ENCODE data around the gene KRTAP5-7. TPM values are rescaled to one million over a fixed set of nuclear protein-coding genes. Genes with fewer than 3 reads are reported as not detected.

The KRTAP5-7 gene
- total and polyA plus RNA-seq, 8 donors, result 0.14 to 0.24 (median 0.18) TPM; not detected in 5

DNA sequence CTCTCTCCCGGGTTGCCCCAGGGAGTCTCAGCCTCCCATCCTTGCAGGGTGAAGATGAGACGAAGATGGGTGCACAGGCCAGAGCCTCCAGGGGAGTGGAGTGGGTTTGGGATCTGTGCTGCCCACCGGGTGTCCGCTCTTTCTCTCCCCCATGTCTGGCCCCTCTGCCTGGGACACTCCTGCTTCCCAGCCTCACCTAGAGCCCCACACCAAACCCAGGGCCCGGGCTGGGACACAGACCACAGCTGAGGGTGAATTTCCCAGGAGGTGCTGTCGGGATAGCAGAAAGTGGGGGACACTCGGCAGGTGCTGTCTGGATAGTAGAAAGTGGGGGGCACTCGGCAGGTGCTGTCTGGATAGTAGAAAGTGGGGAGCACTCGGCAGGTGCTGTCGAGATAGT, 25.0 kb upstream of the KRTAP5-7 start:
- H3K4me1 ChIP-seq, result peaks cover 0 to 6% of the 10 kb centered on the region in 2 donors
- TF ChIP-seq, protein P1, sequence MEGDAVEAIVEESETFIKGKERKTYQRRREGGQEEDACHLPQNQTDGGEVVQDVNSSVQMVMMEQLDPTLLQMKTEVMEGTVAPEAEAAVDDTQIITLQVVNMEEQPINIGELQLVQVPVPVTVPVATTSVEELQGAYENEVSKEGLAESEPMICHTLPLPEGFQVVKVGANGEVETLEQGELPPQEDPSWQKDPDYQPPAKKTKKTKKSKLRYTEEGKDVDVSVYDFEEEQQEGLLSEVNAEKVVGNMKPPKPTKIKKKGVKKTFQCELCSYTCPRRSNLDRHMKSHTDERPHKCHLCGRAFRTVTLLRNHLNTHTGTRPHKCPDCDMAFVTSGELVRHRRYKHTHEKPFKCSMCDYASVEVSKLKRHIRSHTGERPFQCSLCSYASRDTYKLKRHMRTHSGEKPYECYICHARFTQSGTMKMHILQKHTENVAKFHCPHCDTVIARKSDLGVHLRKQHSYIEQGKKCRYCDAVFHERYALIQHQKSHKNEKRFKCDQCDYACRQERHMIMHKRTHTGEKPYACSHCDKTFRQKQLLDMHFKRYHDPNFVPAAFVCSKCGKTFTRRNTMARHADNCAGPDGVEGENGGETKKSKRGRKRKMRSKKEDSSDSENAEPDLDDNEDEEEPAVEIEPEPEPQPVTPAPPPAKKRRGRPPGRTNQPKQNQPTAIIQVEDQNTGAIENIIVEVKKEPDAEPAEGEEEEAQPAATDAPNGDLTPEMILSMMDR (IDR thresholded peaks at IDR 0.05), result no peak
- intact Hi-C loops (cut with DNase I), result no loop called here
- no peak overlapping the region for H3K27ac ChIP-seq
- no peak for DNase-seq
- H3K9me3 ChIP-seq, result peaks cover 0 to under 1% of the 10 kb centered on the region in 2 donors
- ATAC-seq, result no peak
- no peak overlapping the region for H3K4me3 ChIP-seq
- H3K36me3 ChIP-seq, result peaks cover 0 to 90% of the 10 kb centered on the region in 2 donors
- H3K27me3 ChIP-seq, result no peaks in the 10 kb centered on the region

DNA sequence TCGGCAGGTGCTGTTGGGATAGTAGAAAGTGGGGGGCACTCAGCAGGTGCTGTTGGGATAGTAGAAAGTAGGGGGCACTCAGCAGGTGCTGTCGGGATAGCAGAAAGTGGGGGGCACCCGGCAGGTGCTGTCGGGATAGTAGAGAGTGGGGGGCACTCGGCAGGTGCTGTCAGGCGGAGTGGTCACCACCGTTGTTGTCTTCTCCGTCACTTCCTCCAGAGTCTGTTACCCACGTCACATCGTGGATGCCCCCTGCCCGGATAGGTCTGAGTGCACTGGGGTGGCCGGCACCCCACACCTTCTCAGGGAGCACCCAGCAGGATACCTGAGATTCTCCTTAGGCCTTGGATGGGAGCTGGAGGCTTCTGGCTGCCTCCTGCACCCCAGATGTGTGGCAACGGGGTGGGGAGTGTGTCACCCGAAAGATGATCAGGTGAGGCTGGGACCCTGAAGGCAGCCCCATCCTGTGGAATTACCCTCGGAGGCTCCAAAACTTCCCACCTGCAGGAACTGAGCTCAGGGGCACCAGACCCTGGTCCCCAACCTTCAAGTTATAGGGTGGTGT, 24.1 kb upstream of the KRTAP5-7 start:
- Histone ChIP-seq H3K4me1 (peaks cover 0 to 6% of the 10 kb centered on the region in 2 donors), H3K4me3 (no peak overlapping the region), H3K9me3 (peaks cover 0 to 6% of the 10 kb centered on the region in 2 donors), H3K27ac (peak overlapping the region in 1 of 2 donors; percentile 33), H3K36me3 (peaks cover 0 to 83% of the 10 kb centered on the region in 2 donors), H3K27me3 (no peaks in the 10 kb centered on the region)
- TF ChIP-seq, protein P1 (IDR thresholded peaks at IDR 0.05), result no peak
- no peak for DNase-seq
- ATAC-seq, result no peak
- intact Hi-C loops (cut with DNase I), result no loop called here

DNA sequence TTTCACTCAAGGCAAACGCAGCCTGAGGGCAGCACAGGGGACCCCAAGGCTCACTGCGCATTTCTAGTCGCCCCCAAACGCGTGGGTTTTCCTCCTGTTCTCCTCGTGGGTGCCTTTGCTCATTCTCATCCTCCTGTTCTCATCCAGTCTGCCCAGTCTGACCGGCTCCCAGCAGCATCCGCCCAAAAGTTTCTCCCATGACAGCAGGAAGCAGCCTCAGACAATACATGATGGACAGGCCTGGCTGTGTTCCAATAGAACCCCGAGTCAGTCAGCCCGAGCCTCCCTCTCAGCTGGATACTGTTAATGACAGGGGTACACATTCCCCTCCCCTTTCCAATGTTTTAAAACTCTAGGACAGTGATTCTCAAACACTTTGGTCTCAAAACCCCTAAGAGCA, 22.5 kb upstream of the KRTAP5-7 start:
- ATAC-seq, result no peak
- TF ChIP-seq, protein P1 (IDR thresholded peaks at IDR 0.05), result no peak
- H3K27me3 ChIP-seq, result no peaks in the 10 kb centered on the region

DNA sequence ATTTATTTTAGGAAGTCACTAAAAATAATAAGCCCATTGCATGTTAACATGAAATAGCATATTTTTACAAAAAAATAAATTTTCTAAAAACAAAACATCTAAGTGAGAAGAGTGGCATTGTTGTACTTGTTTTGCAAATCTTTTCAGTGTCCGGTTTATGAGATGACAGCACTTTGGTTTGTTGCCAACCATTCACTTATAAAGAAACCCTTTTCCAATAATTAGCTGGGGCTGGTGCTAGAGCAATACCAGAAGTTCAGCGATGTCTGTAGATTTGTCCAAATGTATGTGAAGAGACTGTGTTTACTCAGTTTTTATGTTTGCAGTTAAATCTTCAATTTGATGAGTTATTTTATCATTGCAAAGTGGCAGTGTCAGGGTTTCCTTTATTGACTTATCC, 22.1 kb upstream of the KRTAP5-7 start:
- intact Hi-C loops (cut with DNase I), result no loop called here
- TF ChIP-seq, protein P1 (IDR thresholded peaks at IDR 0.05), result no peak
- Histone ChIP-seq H3K27ac (no peak overlapping the region), H3K4me1 (peaks cover 0 to 5% of the 10 kb centered on the region in 2 donors), H3K36me3 (peaks cover 0 to 62% of the 10 kb centered on the region in 2 donors), H3K27me3 (no peaks in the 10 kb centered on the region), H3K4me3 (no peak overlapping the region), H3K9me3 (peaks cover 0 to 16% of the 10 kb centered on the region in 2 donors)
- ATAC-seq (no peak), DNase-seq (no peak)

More for the DNA sequence above, 22.5 kb upstream of the KRTAP5-7 start:
- H3K9me3 ChIP-seq, result peaks cover 0 to 11% of the 10 kb centered on the region in 2 donors
- DNase-seq, result peak in 1 of 4 donors; percentile 31
- peaks cover 0 to 6% of the 10 kb centered on the region in 2 donors for H3K4me1 ChIP-seq
- no peak overlapping the region for H3K4me3 ChIP-seq
- intact Hi-C loops (cut with DNase I), result no loop called here
- H3K27ac ChIP-seq, result peak overlapping the region in 1 of 2 donors; percentile 64
- H3K36me3 ChIP-seq, result peaks cover 0 to 67% of the 10 kb centered on the region in 2 donors

DNA sequence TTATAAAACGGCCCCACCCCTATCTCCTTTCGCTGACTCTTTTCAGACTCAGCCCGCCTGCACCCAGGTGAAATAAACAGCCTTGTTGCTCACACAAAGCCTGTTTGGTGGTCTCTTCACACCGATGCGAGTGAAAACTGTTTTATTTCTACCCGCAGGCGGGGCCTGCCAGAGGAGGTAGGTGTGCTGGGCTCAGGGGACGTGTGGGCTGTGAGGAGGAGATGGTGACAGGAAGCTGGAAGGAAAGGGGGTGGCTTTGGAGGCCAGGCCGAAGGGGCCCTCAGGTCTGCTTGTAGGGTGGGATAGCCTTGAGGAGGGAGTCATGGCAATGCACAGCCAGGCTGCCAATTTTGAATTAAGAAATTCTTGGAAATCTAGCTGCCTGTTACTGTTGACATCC, 21.3 kb upstream of the KRTAP5-7 start:
- no peak for DNase-seq
- H3K27ac ChIP-seq, result no peak overlapping the region
- TF ChIP-seq, protein P1 (IDR thresholded peaks at IDR 0.05), result no peak
- no peaks in the 10 kb centered on the region for H3K4me1 ChIP-seq
- H3K27me3 ChIP-seq, result no peaks in the 10 kb centered on the region
- no peak for ATAC-seq
- H3K4me3 ChIP-seq, result no peak overlapping the region
- peaks cover 0 to 24% of the 10 kb centered on the region in 2 donors for H3K9me3 ChIP-seq
- H3K36me3 ChIP-seq, result peaks cover 0 to 55% of the 10 kb centered on the region in 2 donors
- intact Hi-C loops (cut with DNase I), result no loop called here
